ENCODE data around the gene SEPTIN5.

Gene SEPTIN5

GRCh38 chr22:19734837-19735382, 20.6 kb downstream of the SEPTIN5 start:
- DNase-seq: no peak

- no peak for DNase-seq
Observed at GRCh38 chr22:19735665-19736510, 21.6 kb downstream of the SEPTIN5 start.

- DNase-seq: no peak
Observed at GRCh38 chr22:19737846-19738663, 23.8 kb downstream of the SEPTIN5 start.

GRCh38 chr22:19738664-19739447, 24.6 kb downstream of the SEPTIN5 start:
- DNase-seq: no peak

- DNase-seq: no peak
Observed at GRCh38 chr22:19739448-19739895, 25.2 kb downstream of the SEPTIN5 start.

GRCh38 chr22:19739911-19740449, 25.7 kb downstream of the SEPTIN5 start:
- DNase-seq: no peak

GRCh38 chr22:19740586-19740985, 26.3 kb downstream of the SEPTIN5 start:
- no peak for DNase-seq

- no peak for DNase-seq
Observed at GRCh38 chr22:19741053-19741452, 26.8 kb downstream of the SEPTIN5 start.

- DNase-seq: no peak
Observed at GRCh38 chr22:19742160-19743066, 28.1 kb downstream of the SEPTIN5 start.

- no peak for DNase-seq
Observed at GRCh38 chr22:19743081-19743480, 28.8 kb downstream of the SEPTIN5 start.

GRCh38 chr22:19743651-19744050, 29.3 kb downstream of the SEPTIN5 start:
- no peak for DNase-seq

- no peak for DNase-seq
Observed at GRCh38 chr22:19744350-19745006, 30.2 kb downstream of the SEPTIN5 start.

- no peak for DNase-seq
Observed at GRCh38 chr22:19745155-19746101, 31.1 kb downstream of the SEPTIN5 start.

- DNase-seq: no peak
Observed at GRCh38 chr22:19746726-19747125, 32.4 kb downstream of the SEPTIN5 start.

- DNase-seq: no peak
Observed at GRCh38 chr22:19747551-19747950, 33.2 kb downstream of the SEPTIN5 start.

- DNase-seq: no peak
Observed at GRCh38 chr22:19748139-19748538, 33.8 kb downstream of the SEPTIN5 start.

GRCh38 chr22:19748991-19749664, 34.8 kb downstream of the SEPTIN5 start:
- no peak for DNase-seq

- DNase-seq: no peak
Observed at GRCh38 chr22:19749876-19750275, 35.6 kb downstream of the SEPTIN5 start.
